Karpas-422 (cell line): ENCODE results near the gene CISD1. TPM values are rescaled to one million over a fixed set of nuclear protein-coding genes. Genes with fewer than 3 reads are reported as not detected.
"Not testable (repeated sequence)": the region's sequence is repeated elsewhere in the genome, so short reads cannot be mapped to it uniquely, and the experiment has no call there.

ENCODE experiments used
- DNase-seq: peaks from one replicate; pipeline ENCODE4 v3.0.0-alpha.2; 2015
- H2AFZ ChIP-seq: fragments of 200-600 bp; sonication (generic); 2 replicates; pipeline ENCODE4 v1.6.1; 2014; ENCODE audit warnings: antibody characterized with exemption, low read length, mixed read lengths
- H3K27ac ChIP-seq: fragments of 200-600 bp; sonication (generic); 2 replicates; pipeline ENCODE4 v1.5.1; 2014; ENCODE audit warnings: mild to moderate bottlenecking, low read length, moderate library complexity
- H3K27me3 ChIP-seq: fragments of 200-600 bp; sonication (generic); 2 replicates; pipeline ENCODE4 v1.6.1; 2014; ENCODE audit warnings: low read length, mixed read lengths
- H3K36me3 ChIP-seq: fragments of 200-600 bp; sonication (generic); 2 replicates; pipeline ENCODE4 v1.6.1; 2014; ENCODE audit warnings: low read length, mixed read lengths; ENCODE audit not compliant: insufficient read depth
- H3K4me1 ChIP-seq: fragments of 200-600 bp; sonication (generic); 2 replicates; pipeline ENCODE4 v1.6.1; 2014; ENCODE audit warnings: mild to moderate bottlenecking, low read length, mixed read lengths
- H3K4me2 ChIP-seq: fragments of 200-600 bp; sonication (generic); 2 replicates; pipeline ENCODE4 v1.6.1; 2014; ENCODE audit warnings: low read length, low read depth, mild to moderate bottlenecking; ENCODE audit not compliant: poor library complexity, severe bottlenecking
- H3K4me3 ChIP-seq: fragments of 200-600 bp; sonication (generic); 2 replicates; pipeline ENCODE4 v1.5.1; 2014; ENCODE audit warnings: mild to moderate bottlenecking, antibody characterized with exemption, low read length, mixed read lengths
- H3K79me2 ChIP-seq: fragments of 200-600 bp; sonication (generic); 2 replicates; pipeline ENCODE4 v1.6.1; 2014; ENCODE audit warnings: mild to moderate bottlenecking, low read length, mixed read lengths
- H3K9ac ChIP-seq: fragments of 200-600 bp; sonication (generic); 2 replicates; pipeline ENCODE4 v1.6.0; 2014; ENCODE audit warnings: low read length
- H3K9me2 ChIP-seq: fragments of 200-600 bp; sonication (generic), shearing (Covaris generic); replicated peaks from 2 replicates; pipeline ENCODE4 v1.6.0; 2014; ENCODE audit warnings: mild to moderate bottlenecking, low read length, moderate library complexity; ENCODE audit not compliant: insufficient read depth
- H3K9me3 ChIP-seq: fragments of 300-700, 200-600 bp; sonication (generic); 2 replicates; pipeline ENCODE4 v1.6.1; 2014; ENCODE audit warnings: low read length, mixed read lengths
- H4K20me1 ChIP-seq: fragments of 200-600 bp; sonication (generic); 2 replicates; pipeline ENCODE4 v1.6.1; 2014; ENCODE audit warnings: mild to moderate bottlenecking, antibody characterized with exemption, low read length, low read depth; ENCODE audit not compliant: insufficient read depth
- total RNA-seq: library from RNA; depleted of rRNA; stranded (reverse); fragments of >200 nt; shearing (Covaris generic); gene quantifications from 2 replicates; pipeline ENCODE4 v1.2.3, GENCODE V29; 2014; ENCODE audit warnings: low replicate concordance

Gene CISD1
- total RNA-seq, 1 experiment from 2014 or later: 74.1 TPM

DNA sequence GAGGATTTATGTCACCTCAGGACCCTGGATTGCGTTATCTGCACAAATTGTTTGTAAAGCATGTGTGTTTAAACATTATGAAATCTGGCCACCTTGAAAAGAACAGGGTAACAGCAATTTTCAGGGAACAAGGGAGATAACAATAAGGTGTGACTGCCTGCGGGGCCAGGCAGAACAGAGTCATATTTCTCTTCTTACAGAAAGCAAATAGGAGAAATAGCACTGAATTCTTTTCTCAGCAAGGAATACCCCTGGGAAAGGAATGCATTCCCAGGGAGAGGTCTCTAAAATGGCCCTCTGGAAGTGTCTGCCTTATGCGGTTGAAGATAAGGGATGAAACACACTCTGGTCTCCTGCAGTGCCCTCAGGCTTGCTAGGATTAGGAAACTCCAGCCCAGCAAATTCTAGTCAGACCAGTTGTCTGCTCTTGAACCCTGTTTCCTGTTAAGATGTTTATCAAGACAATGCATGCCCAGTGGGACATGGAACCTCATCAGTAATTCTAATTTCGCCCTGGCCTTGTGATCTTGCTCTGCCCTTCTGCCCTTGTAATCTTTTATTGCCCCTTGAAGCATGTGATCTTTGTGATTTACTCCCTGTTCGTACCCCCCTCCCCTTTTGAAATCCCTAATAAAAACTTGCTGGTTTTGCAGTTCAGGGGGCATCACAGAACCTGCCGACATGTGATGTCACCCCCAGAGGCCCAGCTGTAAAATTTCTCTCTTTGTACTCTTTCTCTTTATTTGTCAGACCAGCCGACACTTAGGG is 12.8 kb upstream of the CISD1 start:
- not testable (repeated sequence) for H3K9ac ChIP-seq, H3K9me2 ChIP-seq, H4K20me1 ChIP-seq, DNase-seq, H3K4me2 ChIP-seq, H3K27ac ChIP-seq, H3K9me3 ChIP-seq, H2AFZ ChIP-seq, H3K4me1 ChIP-seq, H3K4me3 ChIP-seq, H3K27me3 ChIP-seq
- Histone ChIP-seq H3K79me2 (peaks cover 99% of the 10 kb centered on the region), H3K36me3 (peaks cover 25% of the 10 kb centered on the region)

DNA sequence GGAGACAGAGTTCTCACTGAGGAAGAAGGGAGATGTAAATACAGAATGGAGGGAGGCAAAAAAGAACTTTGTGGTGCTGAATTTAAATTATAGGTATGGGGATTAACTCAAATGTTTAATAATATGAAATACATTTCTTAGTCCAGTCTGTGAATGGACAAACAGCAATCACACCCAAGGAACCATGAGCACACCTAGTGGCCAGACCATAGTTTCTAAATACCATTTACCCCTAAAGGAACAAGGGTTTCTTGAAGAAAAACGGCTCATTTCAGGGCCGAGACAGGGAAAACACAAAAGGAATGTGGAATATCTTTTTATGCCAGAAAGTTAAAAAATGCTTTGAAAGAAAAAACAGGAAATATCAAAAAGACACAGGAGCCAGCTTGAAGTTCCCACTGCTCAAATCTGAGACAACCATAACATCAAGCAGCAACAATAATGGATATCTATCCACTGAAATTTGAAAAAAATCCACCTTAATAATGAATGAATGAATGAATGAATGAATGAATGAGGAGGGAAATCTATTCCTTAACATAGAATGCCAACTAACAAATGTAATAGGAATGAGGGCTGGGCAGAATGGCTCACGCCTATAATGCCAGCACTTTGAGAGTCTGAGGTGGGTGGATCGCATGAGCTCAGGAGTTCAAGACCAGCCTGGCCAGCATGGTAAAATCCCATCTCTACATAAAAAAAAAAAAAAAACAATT is 9.8 kb upstream of the CISD1 start:
- Histone ChIP-seq H3K9ac (no peak overlapping the region), H4K20me1 (no peaks in the 10 kb centered on the region), H3K79me2 (peaks cover 100% of the 10 kb centered on the region), H2AFZ (no peak overlapping the region), H3K4me2 (no peak overlapping the region), H3K9me3 (no peaks in the 10 kb centered on the region), H3K27ac (no peak overlapping the region), H3K36me3 (peaks cover 29% of the 10 kb centered on the region), H3K9me2 (no peaks in the 10 kb centered on the region), H3K27me3 (no peaks in the 10 kb centered on the region), H3K4me1 (peaks cover 4% of the 10 kb centered on the region), H3K4me3 (no peak overlapping the region)
- DNase-seq: no peak

DNA sequence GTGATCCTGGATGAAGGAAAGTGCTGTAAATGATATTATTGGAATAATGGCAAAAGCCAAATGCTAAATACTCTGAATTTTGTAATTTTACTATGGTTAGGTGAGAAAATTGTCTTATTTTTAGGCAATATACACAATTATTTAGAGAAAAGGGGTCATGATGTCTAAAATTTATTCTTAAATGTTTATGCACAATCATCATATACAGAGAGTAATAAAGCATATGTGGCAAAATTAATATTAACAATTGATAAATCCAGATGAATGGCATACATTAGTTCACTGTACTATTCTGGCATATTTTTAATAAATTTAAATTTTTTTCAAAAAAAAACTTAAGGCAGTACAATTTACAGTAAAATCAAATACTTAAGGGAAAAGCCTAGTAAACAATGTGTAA is 8.6 kb upstream of the CISD1 start:
- Histone ChIP-seq H3K79me2 (peaks cover 100% of the 10 kb centered on the region), H3K9ac (no peak overlapping the region), H3K36me3 (peaks cover 32% of the 10 kb centered on the region), H3K27me3 (no peaks in the 10 kb centered on the region), H4K20me1 (no peaks in the 10 kb centered on the region), H3K4me3 (no peak overlapping the region), H3K9me3 (no peaks in the 10 kb centered on the region), H3K4me1 (peaks cover 16% of the 10 kb centered on the region), H3K27ac (no peak overlapping the region), H2AFZ (no peak overlapping the region), H3K9me2 (no peaks in the 10 kb centered on the region), H3K4me2 (no peak overlapping the region)
- no peak for DNase-seq

DNA sequence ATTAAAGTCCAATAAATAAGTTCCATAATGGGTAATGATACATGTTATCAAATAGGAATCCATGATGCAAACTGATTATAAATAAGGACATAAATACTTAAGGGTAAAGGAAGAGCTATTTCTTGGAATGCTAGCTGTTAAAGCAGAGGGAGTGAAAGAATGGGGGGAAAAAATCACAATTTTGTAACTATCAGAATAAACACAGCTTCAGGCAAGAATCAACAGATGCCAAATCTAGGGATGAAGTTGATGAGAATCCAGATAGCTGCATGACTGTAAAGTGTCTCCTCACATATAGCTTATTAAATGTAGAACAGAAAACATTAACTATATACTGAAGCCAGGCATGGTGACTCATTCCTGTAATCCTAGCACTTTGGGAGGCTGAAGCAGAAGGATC is 6.2 kb upstream of the CISD1 start:
- Histone ChIP-seq H2AFZ (no peak overlapping the region), H4K20me1 (no peaks in the 10 kb centered on the region), H3K27me3 (no peaks in the 10 kb centered on the region), H3K36me3 (peaks cover 21% of the 10 kb centered on the region), H3K4me3 (no peak overlapping the region), H3K9ac (no peak overlapping the region), H3K79me2 (peaks cover 99% of the 10 kb centered on the region), H3K9me3 (no peaks in the 10 kb centered on the region), H3K27ac (no peak overlapping the region), H3K4me2 (no peak overlapping the region), H3K4me1 (peaks cover 22% of the 10 kb centered on the region), H3K9me2 (no peaks in the 10 kb centered on the region)
- no peak for DNase-seq

DNA sequence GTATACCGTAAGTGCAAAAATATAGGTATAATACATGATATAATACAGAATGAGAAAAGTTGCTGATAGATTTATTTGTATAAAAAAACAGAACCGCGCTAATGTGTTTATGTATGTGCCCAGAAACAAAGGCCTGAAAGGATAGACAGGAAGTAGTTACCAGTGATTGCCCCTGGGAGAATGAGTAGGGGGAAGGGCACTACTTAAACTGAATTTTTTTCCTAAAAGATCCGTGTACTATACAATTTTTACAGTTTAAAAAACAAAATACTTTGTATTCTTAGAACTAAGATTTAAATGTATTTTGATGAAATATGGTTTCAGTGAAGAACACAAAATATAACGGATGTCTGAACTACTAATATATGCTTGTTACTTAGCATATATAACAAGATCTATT is 4.2 kb upstream of the CISD1 start:
- Histone ChIP-seq H3K4me2 (peak overlapping the region; percentile 99), H3K4me3 (peak overlapping the region; percentile 81)

DNA sequence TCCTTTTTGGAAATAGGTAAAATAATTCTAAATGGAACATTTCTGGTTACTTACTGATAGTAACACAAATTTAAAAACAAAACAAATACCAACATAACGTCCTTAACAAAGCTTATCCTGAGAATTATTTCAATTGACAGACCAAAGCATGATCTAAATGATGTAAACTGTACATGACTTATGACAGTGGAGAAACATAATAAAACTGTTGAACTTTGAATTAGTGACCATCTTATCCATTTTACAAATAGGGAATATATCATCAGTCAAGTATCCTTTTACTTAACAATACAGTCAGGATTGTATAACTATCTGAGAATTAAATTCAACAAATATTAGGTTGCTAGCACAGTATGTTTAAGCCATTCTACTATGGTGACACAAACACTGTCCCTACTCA is 3.7 kb upstream of the CISD1 start:
- Histone ChIP-seq H3K9me2 (no peaks in the 10 kb centered on the region), H3K4me2 (peak overlapping the region; percentile 99), H3K9me3 (no peaks in the 10 kb centered on the region), H3K36me3 (peaks cover 7% of the 10 kb centered on the region), H4K20me1 (no peaks in the 10 kb centered on the region), H3K79me2 (peaks cover 90% of the 10 kb centered on the region), H3K27ac (peak overlapping the region; percentile 80), H3K4me3 (peak overlapping the region; percentile 81), H3K27me3 (no peaks in the 10 kb centered on the region), H3K9ac (peak overlapping the region; percentile 85), H2AFZ (no peak overlapping the region), H3K4me1 (peaks cover 32% of the 10 kb centered on the region)
- no peak for DNase-seq

More for the DNA sequence above, 4.2 kb upstream of the CISD1 start:
- H3K4me1 ChIP-seq: peaks cover 30% of the 10 kb centered on the region
- H3K9ac ChIP-seq: peak overlapping the region; percentile 85
- peaks cover 12% of the 10 kb centered on the region for H3K36me3 ChIP-seq
- H4K20me1 ChIP-seq: no peaks in the 10 kb centered on the region
- H3K9me3 ChIP-seq: no peaks in the 10 kb centered on the region
- no peaks in the 10 kb centered on the region for H3K27me3 ChIP-seq
- peak overlapping the region; percentile 80 for H3K27ac ChIP-seq
- peak; percentile 62 for DNase-seq
- peaks cover 90% of the 10 kb centered on the region for H3K79me2 ChIP-seq
- no peaks in the 10 kb centered on the region for H3K9me2 ChIP-seq
- no peak overlapping the region for H2AFZ ChIP-seq

DNA sequence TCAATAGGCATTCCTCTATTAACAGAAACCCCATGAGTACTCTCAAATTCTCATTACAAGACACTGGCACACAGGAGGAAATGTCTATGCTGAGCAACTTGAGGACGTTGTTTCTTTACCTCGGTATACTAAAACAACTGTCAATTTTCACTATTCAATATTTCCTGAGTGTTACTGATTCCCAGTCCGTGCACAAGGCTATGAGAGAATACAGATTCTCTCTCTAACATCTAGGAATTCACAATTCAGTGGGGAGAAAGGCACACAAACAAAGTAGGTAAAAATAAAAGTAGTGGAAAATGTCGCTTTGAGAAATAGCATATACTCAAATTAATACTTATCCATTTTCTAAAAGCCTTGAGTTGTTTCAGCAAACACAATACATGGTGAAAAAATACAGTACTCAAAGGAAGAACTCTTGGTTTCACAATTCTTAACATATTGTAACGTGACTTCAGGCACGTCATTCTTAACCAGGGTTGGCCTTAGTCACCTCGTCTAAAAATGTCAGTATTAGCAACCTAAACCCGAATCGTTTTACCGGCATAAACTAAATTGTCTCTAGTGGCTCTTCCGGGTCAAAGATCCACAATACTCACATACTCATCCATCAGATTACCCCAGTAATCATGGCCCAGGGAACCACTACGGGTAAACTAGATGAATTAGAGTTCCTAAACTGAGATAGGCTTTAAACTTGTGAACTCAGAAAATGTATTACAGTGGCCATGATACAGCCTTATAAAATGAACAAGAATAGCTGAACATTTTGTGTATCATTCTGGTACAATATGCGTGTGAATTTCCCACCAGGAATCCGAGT is 2.7 kb upstream of the CISD1 start:
- Histone ChIP-seq H3K9me2 (no peaks in the 10 kb centered on the region), H3K4me2 (peak overlapping the region; percentile 99), H3K79me2 (peaks cover 90% of the 10 kb centered on the region), H3K27ac (peak overlapping the region; percentile 80), H3K9me3 (no peaks in the 10 kb centered on the region), H3K27me3 (no peaks in the 10 kb centered on the region), H3K4me1 (peaks cover 39% of the 10 kb centered on the region), H3K4me3 (peak overlapping the region; percentile 81), H3K36me3 (peaks cover 7% of the 10 kb centered on the region; the same call in 1 of the 2 replicates), H4K20me1 (no peaks in the 10 kb centered on the region), H2AFZ (no peak overlapping the region), H3K9ac (peak overlapping the region; percentile 85)
- DNase-seq: peak; percentile 78
